ENCODE measurements around the gene GAN. TPM values are rescaled to one million over a fixed set of nuclear protein-coding genes. Genes with fewer than 3 reads are reported as not detected.

The GAN gene
- total and polyA plus RNA-seq, 2 donors (not counting 1 experiment from before 2014, with no cell fraction given) = 0.79 to 6.9 TPM

DNA sequence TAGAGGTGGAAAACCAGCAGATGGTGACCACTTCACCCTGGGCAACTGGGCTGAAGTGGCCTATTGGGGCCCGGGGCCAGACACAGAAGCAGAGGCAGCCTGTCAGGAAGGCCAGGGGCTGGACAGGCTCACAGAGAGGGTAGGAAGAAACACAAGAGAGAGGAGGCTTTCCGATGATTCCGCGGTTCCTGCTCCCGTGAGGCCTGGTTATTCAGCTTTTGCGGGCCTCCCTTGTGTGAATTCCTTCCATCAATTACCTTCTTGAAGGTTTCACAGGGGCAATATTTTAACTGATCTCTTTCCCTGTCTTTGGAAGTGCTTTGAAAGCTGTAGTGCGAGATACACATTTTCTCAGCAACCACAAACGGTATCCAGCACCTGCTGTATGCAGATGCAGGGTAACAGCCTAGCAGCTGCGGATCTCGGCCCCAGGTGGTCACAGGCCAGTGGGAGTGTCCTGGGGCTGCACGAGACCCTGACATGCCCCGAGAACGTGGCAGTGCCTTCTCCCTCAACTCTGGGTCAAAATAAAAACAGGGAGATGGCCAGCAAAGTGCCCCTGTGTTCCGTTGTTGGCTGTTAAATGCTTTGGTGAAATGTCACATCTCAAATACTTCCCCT, 118.3 kb downstream of the GAN start:
- Mint-ChIP-seq H3K27ac (peak overlapping the region; percentile 67), H3K27me3 (peaks cover 10% of the 10 kb centered on the region), H3K9me3 (ENCODE audit: insufficient read depth) (no peaks in the 10 kb centered on the region), H3K4me3 (peak overlapping the region; percentile 44), H3K4me1 (peaks cover 19% of the 10 kb centered on the region)
- Histone ChIP-seq H3K27ac (ENCODE audit: low read length in 2 of 2) (no peak overlapping the region), H4K20me1 (ENCODE audit: control insufficient read depth, insufficient read depth, low read length, poor library complexity, severe bottlenecking) (no peaks in the 10 kb centered on the region), H3K4me1 (ENCODE audit: control insufficient read depth in 2 of 2, insufficient read depth in 2 of 2, low read length in 2 of 2) (peaks cover 6 to 12% of the 10 kb centered on the region in 2 donors), H3K36me3 (replicated peaks in 1 of 2; ENCODE audit: control extremely low read depth in 1 of 2, control insufficient read depth in 1 of 2, extremely low read depth in 1 of 2, insufficient read depth in 2 of 2, low read length in 1 of 2) (no peaks in the 10 kb centered on the region), H3K9me3 (ENCODE audit: control extremely low read depth in 1 of 3, control insufficient read depth in 2 of 3, insufficient read depth in 1 of 3, low read length in 2 of 3) (no peaks in the 10 kb centered on the region), H3K4me2 (replicated peaks; ENCODE audit: low read depth, low read length, poor library complexity, severe bottlenecking) (peak overlapping the region; percentile 51), H3K9ac (ENCODE audit: low read length) (no peak overlapping the region), H3K27me3 (replicated peaks in 1 of 4; ENCODE audit: control extremely low read depth in 1 of 4, control insufficient read depth in 3 of 4, insufficient read depth in 4 of 4, low read length in 3 of 4) (peaks cover 0 to 2% (median under 1%) of the 10 kb centered on the region in 4 experiments), H2AFZ (ENCODE audit: insufficient read depth, low read depth, low read length, poor library complexity, severe bottlenecking) (peak overlapping the region; percentile 73), H3K4me3 (ENCODE audit: control extremely low read depth in 1 of 5, extremely low read depth in 1 of 5, insufficient read depth in 1 of 5, low read depth in 2 of 5, low read length in 4 of 5) (peak overlapping the region in 1 of 5 experiments; percentile 19), H3K79me2 (ENCODE audit: control insufficient read depth, insufficient read depth, low read length) (no peaks in the 10 kb centered on the region)
- CTCF ChIA-PET = interaction anchor here (0.5 to 2.3 kb wide), 4 partner anchors 9 to 164 kb away, joined by 3 to 6 read pairs (median 4); no protein-coding TSS in a partner anchor
- intact Hi-C loops (cut with micrococcal nuclease) = no loop called here
- ATAC-seq (ENCODE audit: low read depth) (peak; percentile 46), DNase-seq (peak; percentile 44)
- TF ChIP-seq, protein P1, sequence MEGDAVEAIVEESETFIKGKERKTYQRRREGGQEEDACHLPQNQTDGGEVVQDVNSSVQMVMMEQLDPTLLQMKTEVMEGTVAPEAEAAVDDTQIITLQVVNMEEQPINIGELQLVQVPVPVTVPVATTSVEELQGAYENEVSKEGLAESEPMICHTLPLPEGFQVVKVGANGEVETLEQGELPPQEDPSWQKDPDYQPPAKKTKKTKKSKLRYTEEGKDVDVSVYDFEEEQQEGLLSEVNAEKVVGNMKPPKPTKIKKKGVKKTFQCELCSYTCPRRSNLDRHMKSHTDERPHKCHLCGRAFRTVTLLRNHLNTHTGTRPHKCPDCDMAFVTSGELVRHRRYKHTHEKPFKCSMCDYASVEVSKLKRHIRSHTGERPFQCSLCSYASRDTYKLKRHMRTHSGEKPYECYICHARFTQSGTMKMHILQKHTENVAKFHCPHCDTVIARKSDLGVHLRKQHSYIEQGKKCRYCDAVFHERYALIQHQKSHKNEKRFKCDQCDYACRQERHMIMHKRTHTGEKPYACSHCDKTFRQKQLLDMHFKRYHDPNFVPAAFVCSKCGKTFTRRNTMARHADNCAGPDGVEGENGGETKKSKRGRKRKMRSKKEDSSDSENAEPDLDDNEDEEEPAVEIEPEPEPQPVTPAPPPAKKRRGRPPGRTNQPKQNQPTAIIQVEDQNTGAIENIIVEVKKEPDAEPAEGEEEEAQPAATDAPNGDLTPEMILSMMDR (IDR thresholded peaks at IDR 0.05) = no peak
- no peak for TF ChIP-seq EZH2 (IDR thresholded peaks at IDR 0.05; ENCODE audit: borderline replicate concordance, insufficient read depth, low read depth, low read length, poor library complexity, severe bottlenecking)
- WGBS (ENCODE audit: insufficient coverage) = 39% methylated on average over 10 of the region's 14 CpGs
- POLR2A ChIA-PET = interaction anchor here (0.8 to 1.4 kb wide), 3 partner anchors 10 to 68 kb away, joined by 4 to 6 read pairs (median 5); no protein-coding TSS in a partner anchor

DNA sequence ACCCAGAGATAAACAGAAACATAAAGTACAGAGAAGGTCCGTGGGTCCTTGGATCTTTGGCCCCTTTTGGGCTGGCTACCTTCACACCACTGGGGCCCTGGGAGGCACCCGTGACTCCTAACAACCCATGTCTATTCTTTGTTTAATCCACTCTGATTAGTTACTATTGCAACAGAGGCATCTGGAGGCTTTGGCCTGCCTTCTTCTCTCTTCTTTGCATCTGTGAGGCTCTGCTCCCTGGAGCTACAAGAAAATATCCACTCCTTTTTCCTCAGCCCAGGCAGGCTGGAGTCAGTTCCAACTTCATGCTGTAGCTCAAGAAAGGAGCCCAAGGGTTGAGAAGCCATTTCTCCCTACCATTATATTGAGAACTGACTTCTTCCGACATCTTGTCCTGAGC, 120.3 kb downstream of the GAN start:
- 95% methylated on average over 2 of the region's 3 CpGs for WGBS (ENCODE audit: insufficient coverage)
- TF ChIP-seq, protein P1 (IDR thresholded peaks at IDR 0.05) = no peak
- no peak for TF ChIP-seq EZH2 (IDR thresholded peaks at IDR 0.05; ENCODE audit: borderline replicate concordance, insufficient read depth, low read depth, low read length, poor library complexity, severe bottlenecking)
- Histone ChIP-seq H3K4me2 (replicated peaks; ENCODE audit: low read depth, low read length, poor library complexity, severe bottlenecking) (no peak overlapping the region), H3K36me3 (replicated peaks in 1 of 2; ENCODE audit: control extremely low read depth in 1 of 2, control insufficient read depth in 1 of 2, extremely low read depth in 1 of 2, insufficient read depth in 2 of 2, low read length in 1 of 2) (no peaks in the 10 kb centered on the region), H3K4me1 (ENCODE audit: control insufficient read depth in 2 of 2, insufficient read depth in 2 of 2, low read length in 2 of 2) (peaks cover 6 to 7% of the 10 kb centered on the region in 2 donors), H3K4me3 (ENCODE audit: control extremely low read depth in 1 of 5, extremely low read depth in 1 of 5, insufficient read depth in 1 of 5, low read depth in 2 of 5, low read length in 4 of 5) (no peak overlapping the region), H3K79me2 (ENCODE audit: control insufficient read depth, insufficient read depth, low read length) (no peaks in the 10 kb centered on the region), H4K20me1 (ENCODE audit: control insufficient read depth, insufficient read depth, low read length, poor library complexity, severe bottlenecking) (no peaks in the 10 kb centered on the region), H2AFZ (ENCODE audit: insufficient read depth, low read depth, low read length, poor library complexity, severe bottlenecking) (no peak overlapping the region), H3K27ac (ENCODE audit: low read length in 2 of 2) (no peak overlapping the region), H3K9me3 (ENCODE audit: control extremely low read depth in 1 of 3, control insufficient read depth in 2 of 3, insufficient read depth in 1 of 3, low read length in 2 of 3) (no peaks in the 10 kb centered on the region), H3K27me3 (replicated peaks in 1 of 4; ENCODE audit: control extremely low read depth in 1 of 4, control insufficient read depth in 3 of 4, insufficient read depth in 4 of 4, low read length in 3 of 4) (peaks cover 0 to 2% (median 1%) of the 10 kb centered on the region in 4 experiments), H3K9ac (ENCODE audit: low read length) (no peak overlapping the region)
- ChIA-PET CTCF (interaction anchor here (1.1 kb wide), 1 partner anchor 44 kb away, joined by 3 read pairs; no protein-coding TSS in a partner anchor), POLR2A (no interaction called here)
- no peaks in the 10 kb centered on the region for H3K9me3 Mint-ChIP-seq (ENCODE audit: insufficient read depth)
- no peak overlapping the region for H3K4me3 Mint-ChIP-seq
- no peak overlapping the region for H3K27ac Mint-ChIP-seq
- peaks cover 12% of the 10 kb centered on the region for H3K27me3 Mint-ChIP-seq
- no peak for ATAC-seq (ENCODE audit: low read depth)
- peaks cover 14% of the 10 kb centered on the region for H3K4me1 Mint-ChIP-seq
- intact Hi-C loops (cut with micrococcal nuclease) = no loop called here
- DNase-seq = no peak
